Stimulated activated CD4-positive, alpha-beta T cell treated with anti-CD3 and anti-CD28 coated beads, Interleukin-4, amount 100 ng/mL, for 1 hour (primary cell): ENCODE measurements around the gene SRSF6.
A peak's percentile ranks its signal among the peaks of the same experiment; 100 is the strongest.
"Not testable (repeated sequence)": the region's sequence is repeated elsewhere in the genome, so short reads cannot be mapped to it uniquely, and the experiment has no call there.

Source experiments
- DNase-seq: peaks from one replicate; pipeline ENCODE4 v3.0.0-alpha.2; 2020

Gene SRSF6

DNA sequence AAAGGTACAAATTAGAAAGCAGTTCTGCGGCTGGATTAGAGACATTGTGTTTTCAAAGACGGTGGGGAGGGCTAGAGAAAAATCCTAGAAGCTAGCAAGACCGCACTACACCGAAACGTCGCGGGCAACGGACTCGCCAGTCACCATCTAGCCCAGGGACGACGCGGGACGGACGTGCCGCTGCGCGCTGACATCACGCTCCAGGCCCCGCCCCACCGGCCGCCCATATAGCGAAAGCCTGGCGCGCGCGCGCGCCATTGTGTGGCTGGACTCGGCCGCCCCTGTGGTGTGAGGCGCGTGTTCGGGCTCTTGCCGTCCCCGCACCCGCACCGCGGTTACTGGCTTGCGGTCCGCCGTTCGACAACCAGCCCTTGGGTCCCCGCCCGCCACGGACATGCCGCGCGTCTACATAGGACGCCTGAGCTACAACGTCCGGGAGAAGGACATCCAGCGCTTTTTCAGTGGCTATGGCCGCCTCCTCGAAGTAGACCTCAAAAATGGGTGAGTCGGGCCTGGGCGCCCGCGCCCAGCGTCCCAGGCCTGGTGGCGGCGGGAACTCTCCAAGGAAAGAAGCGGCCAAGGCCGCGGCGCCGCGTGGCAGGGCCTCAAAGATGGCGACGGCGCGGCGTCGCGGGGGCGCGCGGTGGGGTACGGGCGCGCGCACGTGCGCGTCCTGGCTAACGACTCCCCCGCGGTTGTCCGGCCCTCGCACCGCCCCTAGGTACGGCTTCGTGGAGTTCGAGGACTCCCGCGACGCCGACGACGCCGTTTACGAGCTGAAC is at the start of gene SRSF6:
SRSF6 (plus strand) TSS at position 257 of the 782 bp plus-strand sequence; CDS start at position 395, 138 bp downstream.
- DNase-seq, result peak; percentile 95

DNA sequence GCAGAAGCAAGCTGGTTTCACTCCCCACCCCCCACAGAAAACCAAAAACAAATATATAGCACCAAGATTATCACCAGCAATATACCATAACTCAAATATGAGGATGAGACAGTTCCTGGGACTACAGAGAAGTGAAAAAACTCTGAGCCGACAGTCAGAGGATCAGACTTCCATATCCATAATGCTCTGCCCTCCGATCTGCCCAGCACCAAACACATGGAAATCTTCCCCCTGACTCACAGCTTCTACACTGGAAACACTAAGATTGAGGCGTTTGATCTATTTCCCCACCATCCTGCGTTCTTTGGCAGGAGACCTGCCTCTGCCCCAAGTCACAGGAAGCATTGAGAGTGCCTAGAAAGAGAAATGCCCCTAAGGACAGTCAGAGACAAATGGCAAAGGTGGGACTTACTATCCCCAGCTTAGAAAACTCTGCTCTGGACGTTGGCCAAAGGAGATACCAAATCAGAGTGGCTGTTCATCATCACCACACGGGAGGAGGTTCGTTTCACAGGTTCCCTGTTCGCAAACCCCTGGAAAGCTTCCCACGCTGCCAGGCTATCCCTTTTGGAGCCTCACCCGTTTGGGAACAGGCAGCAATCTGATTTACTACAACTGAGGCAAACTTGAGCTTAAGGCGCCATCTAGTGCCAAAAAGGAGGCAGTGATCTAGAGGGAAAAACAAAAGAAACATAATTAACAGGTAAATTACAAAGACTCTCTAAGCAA is 48.7 kb upstream of the SRSF6 start:
- DNase-seq, result no peak

DNA sequence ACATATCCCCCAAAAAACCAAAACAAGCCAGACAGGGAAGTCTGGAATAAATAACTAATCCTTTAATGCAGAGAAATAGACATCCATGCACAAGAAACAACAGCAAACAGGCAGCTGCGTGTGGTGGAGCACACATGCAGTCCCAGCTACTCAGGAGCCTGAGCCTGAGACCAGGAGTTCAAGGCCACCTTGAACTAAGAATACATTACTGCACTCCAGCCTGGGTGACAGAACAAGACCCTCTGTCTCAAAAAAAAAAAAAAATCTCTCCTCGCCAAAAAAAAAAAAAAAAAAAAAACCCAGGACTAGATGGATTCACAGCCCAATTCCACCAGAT is 48.2 kb upstream of the SRSF6 start:
- no peak for DNase-seq

DNA sequence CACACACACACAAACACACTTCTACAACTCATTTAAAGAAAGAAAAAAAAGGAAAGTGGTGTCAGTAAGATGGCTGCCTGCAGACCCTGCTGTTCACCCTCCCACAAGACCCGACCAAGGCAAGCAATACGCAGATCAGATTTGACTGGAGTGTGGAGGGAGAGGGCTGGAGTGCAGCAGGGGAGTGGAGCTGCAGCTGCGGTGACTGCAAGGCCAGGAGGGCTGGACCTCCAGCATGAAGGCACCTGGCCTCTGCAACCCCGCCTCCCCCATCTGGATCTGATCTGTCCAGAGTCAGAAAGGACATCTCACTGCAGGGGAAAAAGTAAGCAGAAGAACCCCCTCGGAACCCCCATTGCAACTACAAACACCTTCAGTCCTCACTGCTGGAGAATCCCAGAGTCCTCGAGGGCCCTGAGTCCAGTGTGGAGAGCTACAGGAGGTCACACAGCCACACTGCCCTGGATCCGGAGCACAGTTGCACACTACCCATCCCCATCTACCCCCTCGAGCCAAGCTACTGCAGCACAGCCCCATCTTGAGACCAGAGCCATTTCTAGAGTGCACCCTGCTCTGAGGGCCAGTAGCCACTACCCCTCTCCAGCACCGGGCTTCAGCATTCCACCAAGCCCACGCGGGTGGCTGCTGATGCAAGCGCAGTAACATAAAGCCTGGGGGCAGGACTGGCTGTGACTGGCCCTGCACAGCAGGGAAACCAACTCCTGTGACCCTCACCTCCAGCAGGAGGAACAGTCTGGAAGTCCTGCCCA is 41.9 kb upstream of the SRSF6 start:
- DNase-seq, result no peak

DNA sequence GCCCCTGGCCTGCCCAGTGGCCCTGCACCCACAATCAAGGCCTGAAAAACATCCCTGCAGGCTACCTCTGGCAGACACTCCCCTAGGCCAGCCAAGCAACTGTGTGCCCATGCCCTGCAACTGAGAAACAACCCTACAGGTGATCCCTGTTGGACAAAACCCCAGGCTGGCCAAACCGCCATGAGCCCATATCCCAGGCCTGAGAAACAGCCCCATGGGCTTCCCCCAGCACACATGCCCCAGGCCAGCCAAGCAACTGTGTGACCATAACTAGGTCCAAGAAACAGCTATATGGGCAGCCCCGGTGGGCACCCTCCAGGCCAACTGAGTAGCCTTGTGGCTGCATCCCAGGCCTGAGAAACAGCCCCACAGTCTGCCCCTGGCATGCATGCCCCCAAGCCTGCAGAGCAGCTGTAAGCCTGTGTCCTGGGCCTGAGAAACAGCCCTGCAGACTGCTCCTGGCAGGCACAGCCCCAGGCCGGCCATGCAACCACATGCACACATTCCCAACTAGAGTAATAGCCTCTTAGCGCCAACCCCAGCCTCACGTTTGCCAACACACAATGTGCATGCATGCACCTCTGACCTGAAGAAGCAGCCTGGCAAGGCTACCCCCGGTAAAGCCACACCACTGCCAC is 41.0 kb upstream of the SRSF6 start:
- no peak for DNase-seq

DNA sequence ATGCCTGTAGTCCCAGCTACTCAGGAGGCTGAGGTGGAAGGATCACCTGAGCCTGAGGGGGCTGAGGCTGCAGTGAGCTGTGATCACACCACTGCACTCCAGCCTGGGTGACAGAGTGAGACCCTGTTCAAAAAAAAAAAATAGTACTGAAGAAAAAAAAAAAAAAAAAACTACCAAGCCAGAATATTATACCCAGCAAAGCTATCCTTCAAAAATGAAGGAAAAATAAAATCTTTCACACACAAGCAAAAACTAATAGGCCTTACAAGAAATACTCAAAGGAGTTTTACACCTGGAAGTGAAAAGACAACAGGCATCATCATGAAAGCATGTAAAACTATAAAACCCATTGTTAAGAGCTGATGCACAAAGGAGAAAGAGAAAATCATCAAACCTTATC is 37.5 kb upstream of the SRSF6 start:
- no peak for DNase-seq

DNA sequence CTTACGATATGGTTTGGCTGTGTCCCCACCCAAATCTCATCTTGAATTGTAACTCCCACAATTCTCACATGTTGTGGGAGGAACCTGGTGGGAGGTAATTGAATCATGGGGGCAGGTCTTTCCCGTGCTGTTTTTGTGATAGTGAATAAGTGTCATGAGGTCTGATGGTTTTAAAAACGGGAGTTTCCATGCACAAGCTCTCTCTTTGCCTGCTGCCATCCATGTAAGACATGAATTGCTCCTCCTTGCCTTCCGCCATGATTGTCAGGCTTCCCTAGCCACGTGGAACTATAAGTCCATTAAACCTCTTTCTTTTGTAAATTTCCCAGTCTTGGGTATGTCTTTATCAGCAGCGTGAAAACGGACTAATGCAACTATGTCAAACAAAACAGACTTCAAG is 36.8 kb upstream of the SRSF6 start:
- DNase-seq, result not testable (repeated sequence)

DNA sequence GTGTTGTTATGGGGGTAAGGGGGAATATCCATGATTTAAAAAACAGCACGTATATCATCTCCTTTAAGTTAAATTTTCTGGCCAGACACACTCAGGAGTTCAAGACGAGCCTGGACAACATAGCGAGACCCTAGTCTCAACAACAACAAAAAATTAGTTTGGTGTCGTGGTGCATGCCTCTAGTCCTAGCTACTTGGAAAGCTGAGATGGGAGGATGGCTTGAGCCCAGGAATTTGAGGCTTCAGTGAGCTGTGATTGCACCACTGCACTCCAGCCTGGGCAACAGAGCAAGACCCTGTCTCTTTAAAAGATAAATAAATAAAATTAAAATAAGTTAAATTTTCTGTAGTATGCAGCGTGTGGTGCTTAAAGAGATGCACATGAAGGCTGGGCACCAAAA is 31.5 kb upstream of the SRSF6 start:
- DNase-seq, result no peak

DNA sequence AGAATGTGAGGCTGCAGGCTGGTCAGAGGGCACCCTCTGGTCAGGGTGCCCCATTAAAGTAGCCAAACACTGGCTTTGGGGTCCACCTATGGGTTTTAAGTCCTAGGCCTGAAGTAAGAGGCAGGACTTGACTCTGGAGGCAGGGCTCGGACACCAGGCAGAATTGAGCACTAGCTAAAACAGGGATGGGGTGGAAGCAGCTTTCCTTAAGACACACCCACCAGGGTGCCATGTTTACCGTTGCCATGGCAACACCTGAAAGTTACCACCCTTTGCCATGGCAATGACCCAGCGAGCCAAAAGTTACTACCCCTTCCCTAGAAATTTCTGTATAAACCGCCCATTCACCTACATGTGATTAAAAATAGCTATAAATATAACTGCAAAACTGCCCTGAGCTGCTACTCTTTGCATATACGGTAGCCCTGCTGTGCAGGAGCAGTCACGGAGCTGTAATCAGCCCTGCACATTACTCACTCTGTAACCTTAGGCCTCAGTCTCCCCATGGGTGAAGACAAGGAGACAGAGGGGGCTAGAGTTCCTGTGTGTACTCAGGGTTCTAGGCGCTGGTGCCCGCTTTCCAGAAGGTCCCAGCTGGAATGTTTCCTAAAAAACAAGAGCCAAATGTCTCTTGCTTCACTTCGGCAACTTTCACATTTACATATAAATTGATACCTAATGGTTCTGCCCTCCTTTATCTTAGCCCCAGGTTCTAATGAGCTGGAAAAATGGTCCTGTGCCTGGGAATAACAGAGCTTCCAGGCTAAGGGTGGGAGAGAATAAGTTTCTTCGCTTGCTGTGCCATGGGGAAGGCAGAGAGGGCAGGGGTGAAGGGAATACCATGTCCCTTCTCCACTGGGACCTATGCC is 27.2 kb upstream of the SRSF6 start:
- no peak for DNase-seq

DNA sequence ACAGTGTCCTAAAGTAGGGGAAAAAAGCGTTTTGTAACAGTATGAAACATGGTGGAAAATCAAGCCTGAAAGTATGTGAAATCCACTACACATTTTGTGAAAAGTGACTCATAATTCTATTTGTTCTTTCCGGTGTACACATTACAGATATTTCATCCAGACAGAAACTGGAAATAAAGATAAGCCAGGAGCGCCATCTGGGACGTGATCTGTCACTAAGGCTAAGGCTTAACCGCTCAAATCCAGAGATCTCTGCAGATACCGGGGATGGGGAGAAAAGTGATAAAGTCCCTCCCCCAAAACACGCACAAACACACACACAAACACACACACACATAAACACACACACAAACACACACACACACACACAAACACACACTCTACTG is 26.6 kb upstream of the SRSF6 start:
- no peak for DNase-seq

DNA sequence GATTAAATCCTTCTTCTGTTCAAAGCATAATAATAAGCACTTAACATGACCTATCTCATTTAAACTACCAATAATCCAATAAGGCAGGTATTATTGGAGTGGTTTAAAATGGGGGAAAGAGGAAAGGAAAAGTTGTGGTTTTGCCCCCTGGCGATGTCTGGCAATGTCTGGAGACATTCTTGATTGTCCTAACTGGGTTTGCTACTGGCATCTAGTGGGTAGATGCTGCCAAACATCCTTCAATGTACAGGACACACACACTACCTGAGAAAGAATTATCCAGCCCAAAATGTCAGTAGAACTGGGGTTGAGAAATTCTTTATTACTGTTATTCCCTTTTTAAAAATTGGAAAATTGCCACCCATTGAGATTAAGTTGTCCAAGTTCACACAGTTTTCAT is 25.2 kb upstream of the SRSF6 start:
- DNase-seq, result no peak

DNA sequence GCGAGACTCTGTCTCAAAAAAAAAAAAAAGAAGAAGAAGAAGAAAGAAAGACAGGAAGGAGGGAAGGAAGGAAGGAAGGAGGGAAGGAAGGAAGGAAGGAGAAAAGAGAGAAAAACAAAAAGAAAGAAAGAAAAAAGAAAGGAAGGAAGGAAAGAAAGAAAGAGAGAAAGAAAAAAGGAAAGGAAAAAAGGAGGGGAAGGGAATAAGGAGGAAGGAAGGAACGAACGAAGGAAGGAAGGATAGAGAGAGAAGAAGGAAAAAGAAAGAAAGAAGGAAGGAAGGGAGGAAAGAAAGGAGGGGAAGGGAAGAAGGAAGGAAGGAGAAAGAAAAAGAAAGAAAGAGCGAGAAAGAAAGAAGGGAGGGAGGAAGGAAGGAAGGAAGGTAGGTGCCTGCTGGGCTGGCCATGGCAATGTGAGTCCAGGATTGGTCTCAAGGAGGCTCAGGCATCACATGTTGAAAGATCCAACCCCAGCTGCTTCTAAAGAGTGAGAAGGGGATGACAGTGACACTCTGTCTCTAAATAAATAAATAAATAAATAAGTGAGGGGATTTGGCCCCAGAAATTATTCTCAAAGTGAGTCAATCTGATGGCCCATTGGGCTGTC is 24.3 kb upstream of the SRSF6 start:
- DNase-seq, result no peak

DNA sequence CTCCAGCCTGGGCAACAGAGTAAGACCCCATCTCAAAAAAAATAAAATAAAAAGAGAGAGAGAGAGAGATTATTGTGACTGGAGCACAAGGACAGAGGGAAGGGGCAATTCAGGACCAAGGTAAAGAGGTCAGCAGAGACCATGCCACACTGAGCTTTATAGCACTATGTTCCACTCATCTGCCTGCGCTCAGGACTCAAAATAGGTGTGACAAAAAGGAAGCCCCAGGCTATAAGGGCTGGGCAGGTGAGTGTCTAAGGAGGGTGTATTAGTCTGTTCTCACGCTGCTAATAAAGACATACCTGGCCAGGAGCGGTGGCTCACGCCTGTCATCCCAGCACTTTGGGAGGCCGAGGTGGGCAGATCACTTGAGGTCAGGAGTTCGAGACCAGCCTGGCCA is 23.1 kb upstream of the SRSF6 start:
- no peak for DNase-seq

DNA sequence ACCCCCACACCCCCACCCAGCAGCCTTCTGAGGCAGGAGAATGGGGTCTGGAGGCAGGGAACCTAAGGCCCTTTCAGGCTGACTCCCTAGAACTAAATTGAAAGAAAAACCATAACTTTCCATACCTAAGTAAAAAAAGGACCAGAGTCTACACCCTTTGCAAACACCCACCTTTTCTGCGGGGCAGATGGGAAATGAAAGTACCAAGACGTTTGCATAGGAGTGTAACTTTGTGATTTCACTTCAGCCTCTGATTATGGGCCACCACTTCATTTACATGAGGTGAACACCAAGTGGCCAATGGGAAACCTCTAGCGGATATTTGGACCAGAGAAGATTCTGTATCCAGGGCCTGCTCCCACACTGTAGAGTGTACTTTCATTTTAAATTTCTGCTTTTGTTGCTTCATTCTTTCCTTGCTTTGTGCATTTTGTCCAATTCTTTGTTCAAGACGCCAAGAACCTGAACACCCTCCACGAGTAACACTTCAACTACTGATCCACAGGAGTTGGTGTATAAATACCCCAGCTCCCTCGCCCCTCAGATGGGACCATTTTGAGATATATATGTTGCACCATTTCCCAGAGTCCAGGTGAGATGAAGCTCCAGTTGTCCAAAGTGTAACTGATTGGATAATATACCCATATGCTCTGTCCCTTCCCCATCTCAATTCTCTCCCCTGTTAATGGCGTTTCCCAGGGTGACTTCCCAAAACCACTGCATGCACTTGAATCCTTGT is 18.9 kb upstream of the SRSF6 start:
- no peak for DNase-seq

DNA sequence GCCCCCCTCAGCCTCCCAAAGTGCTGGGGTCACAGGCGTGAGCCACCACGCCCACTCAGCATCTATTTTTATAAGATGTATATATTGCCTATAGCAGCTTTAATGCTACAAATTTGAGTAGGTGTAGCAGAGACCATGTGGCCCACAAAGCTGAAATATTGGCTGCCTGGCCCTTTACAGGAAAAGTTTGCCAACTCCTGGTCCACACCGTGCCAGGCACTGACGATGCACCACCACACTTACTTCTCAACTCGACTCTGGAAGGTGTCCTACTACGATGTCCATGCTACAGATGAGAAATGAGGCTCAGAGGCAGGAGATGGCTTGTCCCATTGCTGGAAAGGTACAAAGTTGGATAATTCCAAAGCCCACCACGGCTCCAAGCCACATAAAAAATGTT is 17.2 kb upstream of the SRSF6 start:
- DNase-seq, result no peak

DNA sequence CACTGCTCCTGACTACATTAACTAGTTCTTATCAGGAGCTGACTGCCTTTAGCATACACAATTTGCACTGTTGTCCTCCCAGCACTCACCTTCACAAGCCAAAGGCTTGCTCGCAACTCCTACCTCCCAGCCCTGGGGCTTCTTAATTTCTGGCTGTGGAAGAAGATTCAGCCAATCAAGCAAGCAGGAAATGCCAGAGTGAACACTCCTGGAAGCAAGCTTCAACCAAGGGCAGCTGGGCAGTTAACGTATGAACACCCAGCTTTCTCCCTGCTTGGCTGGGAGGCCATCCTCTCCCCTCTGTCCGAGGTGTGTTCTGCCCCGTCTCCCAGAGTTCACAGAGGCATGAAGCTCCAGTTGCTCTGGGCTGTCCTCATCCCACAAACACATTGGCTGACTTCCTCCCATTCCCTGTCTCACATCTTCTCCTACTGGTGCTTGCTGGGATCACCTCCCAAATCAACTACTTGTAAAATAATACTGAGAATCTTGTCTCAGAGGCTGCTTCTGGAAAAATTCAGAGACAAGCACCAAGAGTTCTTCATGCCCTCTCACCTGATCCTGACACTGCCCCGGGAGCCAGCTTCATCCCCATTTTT is 15.3 kb upstream of the SRSF6 start:
- DNase-seq, result no peak

DNA sequence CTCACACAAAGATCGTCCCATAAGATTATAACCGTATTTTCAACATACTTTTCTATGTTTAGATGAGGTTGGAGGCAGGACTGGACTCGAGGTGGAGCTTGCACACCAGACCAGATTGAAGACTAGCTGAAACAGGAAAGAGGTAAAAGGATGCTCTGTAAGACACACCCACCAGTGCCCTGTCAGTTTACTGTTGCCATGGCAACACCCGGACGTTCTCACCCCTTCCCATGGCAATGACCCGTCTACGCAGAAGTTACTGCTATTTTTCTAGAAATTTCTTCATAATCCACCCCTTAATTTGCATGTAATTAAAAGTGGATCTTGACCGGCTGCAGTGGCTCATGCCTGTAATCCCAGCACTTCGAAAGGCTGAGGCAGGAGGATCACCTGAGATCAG is 13.6 kb upstream of the SRSF6 start:
- DNase-seq, result no peak

DNA sequence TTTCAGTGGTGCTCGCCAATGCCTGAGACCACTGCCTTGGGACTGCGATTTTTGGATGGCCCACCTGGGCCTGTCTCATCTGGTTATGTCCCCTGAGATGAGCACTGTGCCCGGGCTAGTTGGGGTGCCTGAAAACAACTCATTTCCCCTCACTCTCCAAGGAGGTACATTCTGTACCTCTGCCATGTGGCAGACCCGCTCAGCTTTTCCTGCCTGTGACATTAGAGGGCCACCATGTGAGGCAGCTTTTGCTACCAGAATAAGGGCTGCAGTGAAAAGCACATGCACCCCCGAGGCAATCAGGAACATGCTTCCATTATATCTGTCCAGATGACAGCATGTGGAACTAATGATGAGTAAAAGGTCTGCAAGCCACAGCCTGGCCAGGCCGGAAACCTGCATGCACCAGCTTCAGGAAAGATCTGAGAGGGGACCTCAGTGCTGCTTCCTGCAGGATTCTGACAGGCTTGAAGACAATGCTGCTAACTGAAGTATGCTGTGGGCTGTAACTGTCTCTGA is 11.3 kb upstream of the SRSF6 start:
- no peak for DNase-seq

DNA sequence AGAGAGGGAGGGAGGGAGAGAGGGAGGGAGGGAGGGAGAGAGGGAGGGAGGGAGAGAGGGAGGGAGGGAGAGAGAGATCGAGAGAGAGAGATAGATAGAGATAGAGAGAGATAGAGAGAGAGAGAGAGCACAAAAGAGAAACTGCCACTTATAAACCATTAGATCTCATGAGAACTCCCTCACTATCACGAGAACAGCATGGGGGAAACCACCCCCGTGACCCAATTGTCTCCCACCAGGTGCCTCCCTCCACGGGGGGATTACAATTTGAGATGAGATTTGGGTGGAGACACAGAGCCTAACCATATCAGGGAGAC is 9.3 kb upstream of the SRSF6 start:
- not testable (repeated sequence) for DNase-seq

DNA sequence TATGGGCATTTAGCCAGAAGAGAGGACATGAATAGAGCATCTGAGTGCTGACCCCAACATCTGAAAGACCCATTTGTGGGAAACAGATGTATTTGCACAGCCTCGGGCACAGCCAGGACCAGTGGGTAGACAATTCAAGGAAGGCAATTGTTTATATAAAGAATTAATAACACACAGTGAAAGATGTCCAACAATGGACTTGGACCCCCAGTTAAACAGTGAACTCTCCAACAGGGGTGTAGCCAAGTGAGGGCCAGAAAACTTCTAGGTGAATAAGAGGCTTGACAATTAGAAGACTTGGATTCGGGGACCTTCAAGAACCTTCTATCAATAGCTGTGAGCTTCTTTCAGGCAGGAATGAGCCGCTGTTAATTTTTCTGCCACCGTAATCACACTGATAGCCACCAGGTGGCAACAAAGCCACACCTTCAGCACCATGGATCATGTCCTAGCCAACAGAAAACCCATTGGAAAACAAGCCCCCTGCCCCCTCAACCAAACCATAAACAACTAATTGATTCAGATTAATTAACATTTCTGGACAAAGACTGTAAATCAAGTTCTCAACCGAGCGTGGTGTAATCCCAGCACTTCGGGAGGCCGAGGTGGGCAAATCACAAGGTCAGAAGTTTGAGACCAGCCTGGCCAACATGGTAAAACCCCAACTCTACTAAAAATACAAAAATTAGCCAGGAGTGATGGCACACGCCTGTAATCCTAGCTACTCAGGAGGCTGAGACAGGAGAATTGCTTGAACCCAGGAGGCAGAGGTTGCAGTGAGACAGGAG is 8.8 kb upstream of the SRSF6 start:
- peak; percentile 30 for DNase-seq
